H1 (cell line): ENCODE results near the gene SMARCA2. TPM values are rescaled to one million over a fixed set of nuclear protein-coding genes. Genes with fewer than 3 reads are reported as not detected.

ENCODE experiments used
- CTCF ChIA-PET: fragments of 300-600 bp; sonication (Branson Sonifier 250); formaldehyde crosslinking; loops from one replicate; lab custom pipeline; 2021; ENCODE audit not compliant: partially characterized antibody; lab: Charles Lee
- POLR2A ChIA-PET: fragments of 300-600 bp; sonication (Branson Sonifier 250); formaldehyde crosslinking; loops from one replicate; lab custom pipeline; 2021; ENCODE audit warnings: inconsistent platforms; ENCODE audit not compliant: partially characterized antibody; lab: Charles Lee
- DNase-seq, 2 experiments: peaks; one replicate each; pipeline versions ENCODE4 v3.0.0 to v3.0.0-alpha.2; 2010 to 2022; ENCODE audit warnings: low spot score in 2 of 2, low read depth in 1 of 2, mixed read lengths in 1 of 2
- FAIRE-seq: peaks from 2 replicates; lab custom pipeline; 2011; peaks lifted over from hg19 to GRCh38; lab: Jason Lieb, UNC
- H2AFZ ChIP-seq: 2 replicates; pipeline ENCODE4 v1.8.1; 2012; ENCODE audit warnings: low read length, inconsistent platforms
- H2AK5ac ChIP-seq: 2 replicates; pipeline ENCODE4 v1.6.1; 2013; ENCODE audit warnings: low read depth, low read length
- H2BK120ac ChIP-seq: replicated peaks from 2 replicates; pipeline ENCODE3; 2013; ENCODE audit warnings: low read depth, low read length, inconsistent platforms
- H2BK12ac ChIP-seq: 2 replicates; pipeline ENCODE4 v1.6.1; 2013; ENCODE audit warnings: low read depth, low read length
- H2BK15ac ChIP-seq: 2 replicates; pipeline ENCODE4 v1.6.1; 2013; ENCODE audit warnings: low read length
- H2BK20ac ChIP-seq: 2 replicates; pipeline ENCODE4 v1.6.1; 2013; ENCODE audit warnings: low read length
- H2BK5ac ChIP-seq: 2 replicates; pipeline ENCODE4 v1.6.1; 2013; ENCODE audit warnings: low read depth, low read length
- H3K14ac ChIP-seq: 2 replicates; pipeline ENCODE4 v1.6.1; 2013; ENCODE audit warnings: inconsistent platforms; ENCODE audit not compliant: insufficient read length
- H3K18ac ChIP-seq: 2 replicates; pipeline ENCODE4 v1.6.1; 2013; ENCODE audit warnings: low read length; ENCODE audit errors: extremely low read depth
- H3K23ac ChIP-seq: 2 replicates; pipeline ENCODE4 v1.6.1; 2013; ENCODE audit warnings: inconsistent platforms; ENCODE audit not compliant: insufficient read length
- H3K23me2 ChIP-seq: 2 replicates; pipeline ENCODE4 v1.6.1; 2013; ENCODE audit warnings: low read depth, low read length
- H3K27ac ChIP-seq: 2 replicates; pipeline ENCODE4 v1.6.1; 2011; ENCODE audit warnings: low read depth, low read length, inconsistent platforms
- H3K27me3 ChIP-seq, 4 experiments: replicated peaks in 1 of 4; 1 replicate in 1 of 4; 2 replicates in 3 of 4; pipeline versions ENCODE4 v1.6.1 to v1.8.1; 2011 to 2013; ENCODE audit warnings: low read length in 3 of 4, mild to moderate bottlenecking in 3 of 4, inconsistent platforms in 2 of 4, mixed read lengths in 2 of 4, moderate library complexity in 1 of 4; ENCODE audit not compliant: control insufficient read depth in 3 of 4, insufficient read depth in 3 of 4; ENCODE audit errors: extremely low read depth in 1 of 4
- H3K36me3 ChIP-seq, 4 experiments: 2 replicates each; pipeline versions ENCODE4 v1.6.1 to v1.8.1; 2011 to 2013; ENCODE audit warnings: mild to moderate bottlenecking in 4 of 4, low read length in 3 of 4, moderate library complexity in 2 of 4, control low read depth in 1 of 4, inconsistent platforms in 1 of 4; ENCODE audit not compliant: insufficient read depth in 4 of 4, control insufficient read depth in 2 of 4
- H3K4ac ChIP-seq: replicated peaks from 2 replicates; pipeline ENCODE3; 2013; ENCODE audit warnings: low read length, low read depth, mixed read lengths, inconsistent platforms; ENCODE audit not compliant: insufficient read length
- H3K4me1 ChIP-seq, 4 experiments: replicated peaks in 1 of 4; 1 replicate in 1 of 4; 2 replicates in 3 of 4; pipeline versions ENCODE4 v1.6.1 to v1.8.1; 2011 to 2013; ENCODE audit warnings: low read length in 3 of 4, inconsistent platforms in 2 of 4, mixed read lengths in 1 of 4; ENCODE audit not compliant: insufficient read depth in 4 of 4, control insufficient read depth in 3 of 4
- H3K4me2 ChIP-seq, 2 experiments: 2 replicates each; pipeline versions ENCODE4 v1.6.1 to v1.8.1; 2011 to 2013; ENCODE audit warnings: low read depth in 2 of 2, low read length in 2 of 2, control low read depth in 1 of 2, inconsistent platforms in 1 of 2, mild to moderate bottlenecking in 1 of 2; ENCODE audit not compliant: insufficient read depth in 1 of 2
- H3K4me3 ChIP-seq, 4 experiments: fragments of 200-600, 300-600 bp in 1 of 4; sonication (generic), shearing (Covaris generic), sonication (Bioruptor Twin) in 1 of 4; 2 replicates each; pipeline versions ENCODE4 v1.5.1 to v1.8.1; 2011 to 2016; ENCODE audit warnings: low read length in 4 of 4, low read depth in 3 of 4, control low read depth in 2 of 4, inconsistent platforms in 2 of 4, mild to moderate bottlenecking in 2 of 4, mixed read lengths in 1 of 4, moderate library complexity in 1 of 4; ENCODE audit not compliant: insufficient read depth in 2 of 4; ENCODE audit errors: extremely low read depth in 1 of 4
- H3K56ac ChIP-seq: replicated peaks from 2 replicates; pipeline ENCODE3; 2013; ENCODE audit warnings: low read depth, mild to moderate bottlenecking, mixed read lengths, low read length, inconsistent platforms; ENCODE audit not compliant: insufficient read length
- H3K79me1 ChIP-seq: 2 replicates; pipeline ENCODE4 v1.6.1; 2013; ENCODE audit warnings: low read depth, low read length, control low read depth
- H3K79me2 ChIP-seq, 2 experiments: 2 replicates each; pipeline versions ENCODE4 v1.6.1 to v1.8.1; 2012 to 2013; ENCODE audit warnings: low read length in 2 of 2, mild to moderate bottlenecking in 2 of 2, inconsistent platforms in 1 of 2; ENCODE audit not compliant: insufficient read depth in 2 of 2, control insufficient read depth in 1 of 2
- H3K9ac ChIP-seq, 4 experiments: replicated peaks in 1 of 4; 1 replicate in 1 of 4; 2 replicates in 3 of 4; pipeline versions ENCODE4 v1.6.1 to v1.8.1; 2011 to 2013; ENCODE audit warnings: low read depth in 3 of 4, low read length in 3 of 4, control low read depth in 2 of 4, mild to moderate bottlenecking in 2 of 4, moderate library complexity in 2 of 4, inconsistent platforms in 1 of 4; ENCODE audit errors: extremely low read depth in 1 of 4
- H3K9me3 ChIP-seq, 2 experiments: 2 replicates each; pipeline versions ENCODE4 v1.6.1 to v1.8.1; 2012 to 2013; ENCODE audit warnings: mild to moderate bottlenecking in 2 of 2, moderate library complexity in 2 of 2, control low read depth in 1 of 2, inconsistent platforms in 1 of 2, low read depth in 1 of 2, low read length in 1 of 2, mixed read lengths in 1 of 2; ENCODE audit not compliant: insufficient read depth in 2 of 2
- H4K20me1 ChIP-seq, 2 experiments: replicated peaks in 1 of 2; 2 replicates each; pipeline versions ENCODE3 to v1.8.1; 2011 to 2013; ENCODE audit warnings: inconsistent platforms in 2 of 2, low read length in 2 of 2, mild to moderate bottlenecking in 1 of 2; ENCODE audit not compliant: insufficient read depth in 2 of 2, control insufficient read depth in 1 of 2
- H4K5ac ChIP-seq: 2 replicates; pipeline ENCODE4 v1.6.1; 2013; ENCODE audit warnings: low read length, low read depth, mixed read lengths, inconsistent platforms; ENCODE audit not compliant: insufficient read length
- H4K8ac ChIP-seq: 2 replicates; pipeline ENCODE4 v1.8.0; 2013; ENCODE audit warnings: mild to moderate bottlenecking, moderate library complexity, low read length, inconsistent platforms; ENCODE audit not compliant: insufficient read depth; ENCODE audit errors: extremely low read depth
- H4K91ac ChIP-seq: replicated peaks from 2 replicates; pipeline ENCODE3; 2013; ENCODE audit warnings: low read length, mixed read lengths, inconsistent platforms; ENCODE audit not compliant: insufficient read length
- CHD2 ChIP-seq: IDR thresholded peaks from 2 replicates; pipeline ENCODE4 v1.6.1; 2012; ENCODE audit warnings: low read length, improper control_type of control experiment
- CTCF ChIP-seq, 3 experiments: IDR thresholded peaks; 1 replicate in 2 of 3; 2 replicates in 1 of 3; pipeline versions ENCODE4 v1.5.1 to v1.6.1; 2011; ENCODE audit warnings: low read length in 3 of 3, mild to moderate bottlenecking in 3 of 3, inconsistent platforms in 2 of 3, low read depth in 1 of 3, moderate library complexity in 1 of 3; ENCODE audit not compliant: insufficient read depth in 1 of 3; ENCODE audit errors: control extremely low read depth in 1 of 3
- EGR1 ChIP-seq: IDR thresholded peaks from 2 replicates; pipeline ENCODE4 v1.6.1; 2011; ENCODE audit warnings: low read depth, low read length, borderline replicate concordance
- GABPA ChIP-seq: IDR thresholded peaks from 2 replicates; pipeline ENCODE4 v1.6.1; 2011; ENCODE audit warnings: mild to moderate bottlenecking, low read length, moderate library complexity, borderline replicate concordance; ENCODE audit not compliant: insufficient read depth
- JUN ChIP-seq: IDR thresholded peaks from 2 replicates; pipeline ENCODE4 v1.6.1; 2011; ENCODE audit warnings: low read depth, mild to moderate bottlenecking, improper control_type of control experiment, low read length
- NRF1 ChIP-seq: IDR thresholded peaks from 2 replicates; pipeline ENCODE4 v1.6.1; 2011; ENCODE audit warnings: mild to moderate bottlenecking, low read depth, low read length, improper control_type of control experiment
- POLR2A ChIP-seq, 2 experiments: IDR thresholded peaks; 1 replicate in 1 of 2; 2 replicates in 1 of 2; pipeline ENCODE4 v1.6.1; 2011; ENCODE audit warnings: low read depth in 2 of 2, low read length in 2 of 2, mild to moderate bottlenecking in 2 of 2; ENCODE audit errors: control extremely low read depth in 1 of 2
- SIN3A ChIP-seq, 2 experiments: IDR thresholded peaks in 1 of 2; conservative IDR thresholded peaks in 1 of 2; 2 replicates each; pipeline ENCODE4 v1.6.1; 2011 to 2012; ENCODE audit warnings: low read length in 2 of 2, improper control_type of control experiment in 1 of 2, low read depth in 1 of 2, mild to moderate bottlenecking in 1 of 2
- SP1 ChIP-seq: IDR thresholded peaks from 2 replicates; pipeline ENCODE4 v1.6.1; 2011; ENCODE audit warnings: low read depth, low read length
- whole genome bisulfite sequencing, 2 experiments: shearing (Covaris generic) in 1 of 2; methylation state at CpG; one replicate each; pipeline versions ENCODE4 v1.1.6 to v1.1.7; 2013 to 2015; ENCODE audit warnings: low lambda C conversion rate in 2 of 2, mixed read lengths in 2 of 2, inconsistent platforms in 1 of 2, low coverage in 1 of 2, missing lambda C conversion rate in 1 of 2; ENCODE audit not compliant: insufficient replicate concordance in 2 of 2, insufficient coverage in 1 of 2, insufficient read length in 1 of 2; ENCODE audit errors: extremely low coverage in 1 of 2, missing lambda C conversion rate in 1 of 2; 5-methylcytosine and 5-hydroxymethylcytosine counted together
- polyA plus RNA-seq, 7 experiments: library from polyadenylated mRNA; depleted of rRNA in 3 of 7; stranded (reverse) in 5 of 7; unstranded in 2 of 7; fragments of >200 nt in 5 of 7; fragments of 200-250 nt in 2 of 7; gene quantifications; 1 replicate in 5 of 7; 2 replicates in 1 of 7; 4 replicates in 1 of 7; pipeline versions ENCODE4 v1.2.1 to v1.2.3, GENCODE V29; 2011 to 2013; ENCODE audit warnings: missing spikeins in 2 of 7, mixed read lengths in 2 of 7
- total RNA-seq: library from RNA; stranded (reverse); fragmentation: NEBNext Ultra II Directional; extraction: Animal tissue kit (Norgen Biotek cat#: 25700); gene quantifications from 2 replicates; pipeline ENCODE4 v1.2.1, GENCODE V29; 2021
- TF ChIP-seq, protein P1 (sequence below): IDR thresholded peaks from 2 replicates; pipeline ENCODE4 v1.6.1; 2012; ENCODE audit warnings: low read length, inconsistent platforms

Gene SMARCA2
- total and polyA plus RNA-seq, 2 of the 8 experiments (the other 6 are each of a cell fraction or from before 2014, with no cell fraction given), result 6.3 to 21.7 TPM

DNA sequence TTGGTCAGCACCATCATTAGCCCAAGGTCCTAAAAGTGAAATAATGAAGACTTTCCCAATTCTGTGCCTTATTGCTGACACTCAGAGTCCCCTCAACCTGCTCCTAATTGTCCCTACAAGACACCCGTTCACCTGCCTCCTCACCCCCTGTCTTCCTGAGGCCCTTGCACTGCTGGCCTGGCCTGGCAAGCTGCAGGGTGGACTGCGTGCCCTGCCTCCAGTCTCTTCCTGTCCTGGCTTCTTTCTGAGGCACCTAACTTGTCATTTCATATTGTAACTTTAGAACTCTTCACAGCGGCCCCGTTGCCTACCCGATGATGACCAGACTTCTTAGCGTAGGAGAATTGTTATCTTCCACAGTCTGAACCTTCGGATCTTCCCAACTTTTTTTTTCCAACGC is 153.9 kb downstream of the SMARCA2 start:
- DNase-seq, result no peak
- H3K4me3 ChIP-seq, result no peak overlapping the region
- TF ChIP-seq, protein P1, sequence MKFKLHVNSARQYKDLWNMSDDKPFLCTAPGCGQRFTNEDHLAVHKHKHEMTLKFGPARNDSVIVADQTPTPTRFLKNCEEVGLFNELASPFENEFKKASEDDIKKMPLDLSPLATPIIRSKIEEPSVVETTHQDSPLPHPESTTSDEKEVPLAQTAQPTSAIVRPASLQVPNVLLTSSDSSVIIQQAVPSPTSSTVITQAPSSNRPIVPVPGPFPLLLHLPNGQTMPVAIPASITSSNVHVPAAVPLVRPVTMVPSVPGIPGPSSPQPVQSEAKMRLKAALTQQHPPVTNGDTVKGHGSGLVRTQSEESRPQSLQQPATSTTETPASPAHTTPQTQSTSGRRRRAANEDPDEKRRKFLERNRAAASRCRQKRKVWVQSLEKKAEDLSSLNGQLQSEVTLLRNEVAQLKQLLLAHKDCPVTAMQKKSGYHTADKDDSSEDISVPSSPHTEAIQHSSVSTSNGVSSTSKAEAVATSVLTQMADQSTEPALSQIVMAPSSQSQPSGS, result no peak
- TF ChIP-seq POLR2A (IDR thresholded peaks at IDR 0.05; ENCODE audit: control extremely low read depth in 1 of 2, low read depth in 2 of 2, low read length in 2 of 2) (no peak), NRF1 (no peak), SIN3A (conservative IDR thresholded peaks at IDR 0.05 in 1 of 2, IDR thresholded peaks at IDR 0.05 in 1 of 2; ENCODE audit: low read depth in 1 of 2, low read length in 2 of 2) (no peak), JUN (no peak), GABPA (no peak), SP1 (no peak), CHD2 (no peak), CTCF (IDR thresholded peaks at IDR 0.05; ENCODE audit: control extremely low read depth in 1 of 3, insufficient read depth in 1 of 3, low read depth in 1 of 3, low read length in 3 of 3) (no peak), EGR1 (no peak)

More for the DNA sequence above, 153.9 kb downstream of the SMARCA2 start:
- no peak overlapping the region for H2BK5ac ChIP-seq
- H3K23me2 ChIP-seq, result no peaks in the 10 kb centered on the region
- ChIA-PET POLR2A (no interaction called here), CTCF (interaction anchor here (1.0 to 3.2 kb wide), 2 partner anchors 10 to 22 kb away, joined by 3 to 11 read pairs; no protein-coding TSS in a partner anchor)
- H3K79me2 ChIP-seq, result no peaks in the 10 kb centered on the region
- no peaks in the 10 kb centered on the region for H3K36me3 ChIP-seq
- H3K4me1 ChIP-seq, result peaks cover 0 to 3% (median 0%) of the 10 kb centered on the region in 4 experiments; a peak in 2 of 7 replicates
- no peaks in the 10 kb centered on the region for H3K9me3 ChIP-seq
- no peak overlapping the region for H3K4me2 ChIP-seq
- no peak overlapping the region for H3K14ac ChIP-seq
- FAIRE-seq, result no peak
- H2AFZ ChIP-seq, result no peak overlapping the region
- H2BK120ac ChIP-seq, result no peak overlapping the region
- no peak overlapping the region for H4K8ac ChIP-seq
- H3K18ac ChIP-seq, result no peak overlapping the region
- no peak overlapping the region for H4K91ac ChIP-seq
- 98% methylated on average over 8 of the region's 8 CpGs; no CpG with 5 or more reads in 1 of the 2 experiments for WGBS, 2 experiments
- H2AK5ac ChIP-seq, result peak overlapping the region; percentile 59; the same call in 1 of the 2 replicates
- no peak overlapping the region for H3K9ac ChIP-seq
- H4K5ac ChIP-seq, result no peak overlapping the region
- H3K27me3 ChIP-seq, result no peaks in the 10 kb centered on the region
- no peaks in the 10 kb centered on the region for H4K20me1 ChIP-seq
- no peak overlapping the region for H3K23ac ChIP-seq
- no peak overlapping the region for H2BK12ac ChIP-seq
- H3K56ac ChIP-seq, result no peak overlapping the region
- H2BK15ac ChIP-seq, result peak overlapping the region; percentile 2; the same call in 1 of the 2 replicates
- H2BK20ac ChIP-seq, result no peak overlapping the region
- H3K4ac ChIP-seq, result no peak overlapping the region
- no peak overlapping the region for H3K27ac ChIP-seq
- no peaks in the 10 kb centered on the region for H3K79me1 ChIP-seq
